DOHH2 (cell line): ENCODE measurements around the gene SYNE3.

Source experiments
- H3F3A ChIP-seq: fragments of 200-600 bp; sonication (generic), shearing (Covaris generic); 2 replicates; pipeline ENCODE4 v1.6.0; 2016; ENCODE audit warnings: antibody characterized with exemption, mild to moderate bottlenecking; ENCODE audit not compliant: control insufficient read depth, insufficient read depth
- H3K27ac ChIP-seq: fragments of 200-600 bp; sonication (generic); 2 replicates; pipeline ENCODE4 v1.5.1; 2014; ENCODE audit warnings: low read depth, mild to moderate bottlenecking, low read length, moderate library complexity
- H3K27me3 ChIP-seq: fragments of 200-600 bp; sonication (generic); 2 replicates; pipeline ENCODE4 v1.6.1; 2014; ENCODE audit warnings: mild to moderate bottlenecking, low read length, mixed read lengths; ENCODE audit not compliant: control insufficient read depth
- H3K36me3 ChIP-seq: fragments of 200-600 bp; sonication (generic); 2 replicates; pipeline ENCODE4 v1.6.1; 2014; ENCODE audit warnings: mild to moderate bottlenecking, low read length, moderate library complexity, mixed read lengths; ENCODE audit not compliant: control insufficient read depth
- H3K4me1 ChIP-seq: fragments of 200-600 bp; sonication (generic); 2 replicates; pipeline ENCODE4 v1.6.1; 2014; ENCODE audit warnings: mild to moderate bottlenecking, low read length, mixed read lengths; ENCODE audit not compliant: control insufficient read depth
- H3K4me2 ChIP-seq: fragments of 200-600 bp; sonication (generic); 2 replicates; pipeline ENCODE4 v1.6.0; 2014; ENCODE audit warnings: mild to moderate bottlenecking, low read length, moderate library complexity
- H3K4me3 ChIP-seq: fragments of 200-600 bp; sonication (generic); 2 replicates; pipeline ENCODE4 v1.5.1; 2014; ENCODE audit warnings: mild to moderate bottlenecking, low read length, mixed read lengths
- H3K79me2 ChIP-seq: fragments of 200-600 bp; sonication (generic); 2 replicates; pipeline ENCODE4 v1.6.1; 2014; ENCODE audit warnings: mild to moderate bottlenecking, low read length, mixed read lengths; ENCODE audit not compliant: control insufficient read depth
- H3K9me2 ChIP-seq: fragments of 200-600 bp; sonication (generic); replicated peaks from 2 replicates; pipeline ENCODE4 v1.6.1; 2014; ENCODE audit warnings: mild to moderate bottlenecking, low read length, mixed read lengths; ENCODE audit not compliant: control insufficient read depth
- H3K9me3 ChIP-seq: fragments of 200-600 bp; sonication (generic); 2 replicates; pipeline ENCODE4 v1.6.1; 2014; ENCODE audit warnings: antibody characterized with exemption, low read length, mixed read lengths; ENCODE audit not compliant: control insufficient read depth, insufficient read depth
- H4K20me1 ChIP-seq: fragments of 200-600 bp; sonication (generic); 2 replicates; pipeline ENCODE4 v1.6.0; 2014; ENCODE audit warnings: low read depth, mild to moderate bottlenecking, antibody characterized with exemption, low read length, moderate library complexity; ENCODE audit not compliant: control insufficient read depth, insufficient read depth
- CTCF ChIP-seq: fragments of 200-600 bp; sonication (generic); IDR thresholded peaks from one replicate; pipeline ENCODE4 v1.5.1; 2014; ENCODE audit warnings: antibody characterized with exemption, mild to moderate bottlenecking, low read depth, low read length; ENCODE audit not compliant: poor library complexity, severe bottlenecking
- EZH2phosphoT487 ChIP-seq: fragments of 200-600 bp; sonication (generic); IDR thresholded peaks from 2 replicates; pipeline ENCODE4 v1.6.1; 2017; ENCODE audit warnings: borderline replicate concordance, mild to moderate bottlenecking, antibody characterized with exemption, low read length, moderate library complexity, mixed read lengths

The SYNE3 gene

GRCh38 chr14:95525999-95526398, 9.5 kb upstream of the SYNE3 start:
- Histone ChIP-seq H3F3A (peaks cover 11% of the 10 kb centered on the region), H4K20me1 (peaks cover 4% of the 10 kb centered on the region; the same call in 1 of the 2 replicates), H3K27ac (no peak overlapping the region), H3K27me3 (no peaks in the 10 kb centered on the region), H3K4me2 (no peak overlapping the region), H3K36me3 (peaks cover 18% of the 10 kb centered on the region), H3K9me3 (no peaks in the 10 kb centered on the region), H3K79me2 (peaks cover 11% of the 10 kb centered on the region), H3K4me3 (no peak overlapping the region), H3K9me2 (no peaks in the 10 kb centered on the region), H3K4me1 (peaks cover 20% of the 10 kb centered on the region)
- TF ChIP-seq CTCF, result no peak
- no peak for TF ChIP-seq EZH2phosphoT487

GRCh38 chr14:95524706-95525512, 8.5 kb upstream of the SYNE3 start:
- Histone ChIP-seq H3K4me2 (no peak overlapping the region), H3K4me3 (no peak overlapping the region), H3K27ac (no peak overlapping the region), H3K36me3 (peaks cover 7% of the 10 kb centered on the region), H3F3A (peaks cover 5% of the 10 kb centered on the region), H3K79me2 (peaks cover under 1% of the 10 kb centered on the region; the same call in 1 of the 2 replicates), H3K4me1 (peaks cover 24% of the 10 kb centered on the region), H3K9me2 (no peaks in the 10 kb centered on the region), H3K9me3 (no peaks in the 10 kb centered on the region), H3K27me3 (peaks cover 4% of the 10 kb centered on the region; the same call in 1 of the 2 replicates), H4K20me1 (no peaks in the 10 kb centered on the region)
- no peak for TF ChIP-seq EZH2phosphoT487
- no peak for TF ChIP-seq CTCF

- Histone ChIP-seq H3K79me2 (no peaks in the 10 kb centered on the region), H3K4me2 (peak overlapping the region; percentile 34), H3K27me3 (peaks cover 13% of the 10 kb centered on the region), H3K9me3 (no peaks in the 10 kb centered on the region), H3K4me1 (peaks cover 33% of the 10 kb centered on the region), H4K20me1 (no peaks in the 10 kb centered on the region), H3F3A (peaks cover 3% of the 10 kb centered on the region; the same call in 1 of the 2 replicates), H3K4me3 (no peak overlapping the region), H3K36me3 (no peaks in the 10 kb centered on the region), H3K27ac (no peak overlapping the region), H3K9me2 (no peaks in the 10 kb centered on the region)
- TF ChIP-seq EZH2phosphoT487 (no peak), CTCF (no peak)
These were observed 7.5 kb upstream of the SYNE3 start for GRCh38 chr14:95523815-95524448.
